ENCODE measurements around the gene SRPX2. TPM values are rescaled to one million over a fixed set of nuclear protein-coding genes. Genes with fewer than 3 reads are reported as not detected.

SRPX2 gene, protein sequence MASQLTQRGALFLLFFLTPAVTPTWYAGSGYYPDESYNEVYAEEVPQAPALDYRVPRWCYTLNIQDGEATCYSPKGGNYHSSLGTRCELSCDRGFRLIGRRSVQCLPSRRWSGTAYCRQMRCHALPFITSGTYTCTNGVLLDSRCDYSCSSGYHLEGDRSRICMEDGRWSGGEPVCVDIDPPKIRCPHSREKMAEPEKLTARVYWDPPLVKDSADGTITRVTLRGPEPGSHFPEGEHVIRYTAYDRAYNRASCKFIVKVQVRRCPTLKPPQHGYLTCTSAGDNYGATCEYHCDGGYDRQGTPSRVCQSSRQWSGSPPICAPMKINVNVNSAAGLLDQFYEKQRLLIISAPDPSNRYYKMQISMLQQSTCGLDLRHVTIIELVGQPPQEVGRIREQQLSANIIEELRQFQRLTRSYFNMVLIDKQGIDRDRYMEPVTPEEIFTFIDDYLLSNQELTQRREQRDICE
- total RNA-seq, result 89.0 TPM

DNA sequence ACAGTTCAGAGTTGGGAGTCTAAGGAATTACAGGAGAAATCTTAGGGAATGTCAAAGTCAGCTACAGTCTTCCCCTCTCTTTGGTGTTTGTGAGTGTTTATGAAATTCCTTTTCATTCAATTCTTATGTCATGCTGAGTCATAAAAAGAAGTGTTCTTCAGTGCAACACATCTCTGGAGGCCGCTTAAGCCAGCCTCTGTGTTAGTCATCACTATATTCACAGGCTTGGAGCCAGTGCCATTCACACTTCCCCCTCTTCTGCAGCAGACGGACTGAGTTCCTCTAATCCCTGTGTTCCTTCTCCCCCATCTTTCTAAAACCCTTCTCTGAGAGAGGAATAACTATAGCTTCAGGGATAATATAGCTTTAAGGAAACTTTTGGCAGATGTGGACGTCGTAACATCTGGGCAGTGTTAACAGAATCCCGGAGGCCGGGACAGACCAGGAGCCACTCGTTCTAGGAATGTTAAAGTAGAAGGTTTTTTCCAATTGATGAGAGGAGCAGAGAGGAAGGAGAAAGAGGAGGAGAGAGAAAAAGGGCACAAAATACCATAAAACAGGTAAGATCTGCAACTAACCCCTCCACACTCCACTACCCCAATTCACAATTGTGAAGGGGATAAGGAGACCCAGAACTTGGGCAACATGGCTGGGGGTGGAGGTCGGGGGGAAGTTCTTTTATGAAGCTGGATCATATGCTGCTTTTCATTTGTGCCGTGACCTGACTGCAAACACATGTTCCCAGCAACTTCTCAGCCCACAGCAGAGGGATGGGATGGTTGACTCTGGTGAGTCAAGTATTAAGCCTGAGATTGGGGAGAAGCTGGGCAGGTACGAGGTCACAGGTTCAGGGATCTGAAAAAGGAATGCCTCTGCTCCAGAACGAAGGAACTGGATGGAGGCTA is at the start of gene SRPX2:
SRPX2 (plus strand) TSS at position 244 of the 905 bp plus-strand sequence. CDS start 2,124 bp downstream, outside the sequence.
- DNase-seq (ENCODE audit: low spot score), result peak; percentile 58

DNA sequence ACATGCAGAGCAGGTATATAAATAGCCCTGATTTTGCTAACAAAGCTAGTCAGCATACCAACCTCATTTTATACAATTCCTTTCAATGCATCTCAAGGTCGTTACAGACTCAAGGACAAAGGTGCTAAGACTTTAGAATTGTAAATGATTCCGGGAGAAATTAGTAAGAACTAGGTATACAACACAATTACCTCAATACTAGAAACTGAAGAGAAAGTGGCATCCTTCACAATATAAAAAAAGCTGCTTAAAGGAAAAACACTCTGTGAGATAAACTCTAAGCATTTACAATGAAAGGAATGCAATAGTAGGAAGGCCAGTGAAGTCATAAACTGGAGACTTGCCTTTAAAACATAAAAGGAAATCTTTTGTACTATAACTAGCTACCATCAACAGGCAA is 47.4 kb upstream of the SRPX2 start:
- no peak for DNase-seq (ENCODE audit: low spot score)

DNA sequence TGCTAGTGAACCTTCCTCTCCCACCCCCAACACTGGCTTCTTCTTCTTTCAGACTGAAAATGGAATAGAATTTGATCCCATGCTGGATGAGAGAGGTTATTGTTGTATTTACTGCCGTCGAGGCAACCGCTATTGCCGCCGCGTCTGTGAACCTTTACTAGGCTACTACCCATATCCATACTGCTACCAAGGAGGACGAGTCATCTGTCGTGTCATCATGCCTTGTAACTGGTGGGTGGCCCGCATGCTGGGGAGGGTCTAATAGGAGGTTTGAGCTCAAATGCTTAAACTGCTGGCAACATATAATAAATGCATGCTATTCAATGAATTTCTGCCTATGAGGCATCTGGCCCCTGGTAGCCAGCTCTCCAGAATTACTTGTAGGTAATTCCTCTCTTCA is 44.5 kb upstream of the SRPX2 start:
- no peak for DNase-seq (ENCODE audit: low spot score)

DNA sequence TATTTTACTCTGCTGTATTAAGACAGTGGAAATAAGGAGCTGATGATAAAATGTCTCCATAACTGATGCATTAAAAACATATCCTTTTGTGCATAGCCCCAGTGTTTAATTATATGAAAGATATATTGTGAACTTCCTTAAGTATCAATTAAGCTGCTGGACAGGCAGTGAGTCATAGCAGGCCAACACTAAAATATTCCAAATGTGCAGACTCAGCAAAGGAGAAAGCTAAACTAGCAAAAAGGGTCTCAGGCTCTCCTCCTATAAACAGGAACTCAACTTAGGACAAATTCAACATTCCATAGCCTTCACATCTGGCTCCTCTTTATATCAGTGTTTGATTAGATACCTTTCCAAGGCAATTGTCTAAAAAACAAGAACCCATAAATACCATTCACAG is 43.7 kb upstream of the SRPX2 start:
- DNase-seq (ENCODE audit: low spot score), result no peak

DNA sequence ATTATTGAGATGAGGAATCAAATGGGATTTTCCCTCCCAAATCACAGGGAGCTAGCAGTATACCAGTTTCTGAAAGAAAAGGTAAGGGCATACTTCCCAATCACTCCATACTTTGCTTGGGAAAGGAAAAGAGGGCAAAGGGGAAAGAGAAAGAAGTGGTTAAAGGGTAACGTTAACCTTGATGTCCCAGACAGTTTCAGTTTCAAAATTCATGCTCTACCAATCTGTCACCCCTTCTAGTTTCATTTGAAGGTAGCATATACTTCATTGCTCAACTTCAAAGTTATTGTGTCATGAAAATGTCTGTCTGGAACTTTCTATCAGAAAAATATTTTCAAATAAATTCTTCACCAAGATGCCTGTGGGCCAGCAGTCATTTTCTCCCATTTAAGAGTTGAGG is 43.2 kb upstream of the SRPX2 start:
- no peak for DNase-seq (ENCODE audit: low spot score)

DNA sequence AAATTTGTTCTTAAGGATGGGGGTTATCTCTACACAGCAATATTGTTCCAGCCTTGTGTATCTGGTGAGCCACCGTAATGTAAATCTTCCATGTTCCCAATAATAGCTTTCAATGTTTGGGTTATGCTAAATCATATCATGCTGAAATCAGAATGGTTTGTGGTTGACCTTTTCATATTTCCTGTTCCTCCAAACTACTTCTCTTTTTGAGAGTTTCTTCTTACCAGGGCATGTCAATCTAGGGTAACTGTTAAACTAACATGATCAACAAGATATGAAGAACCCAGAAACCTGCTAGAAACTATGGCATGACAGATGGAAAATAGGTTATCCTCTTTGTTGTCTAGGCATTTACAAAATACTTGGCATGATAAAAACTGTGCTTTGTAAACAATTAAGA is 37.2 kb upstream of the SRPX2 start:
- DNase-seq (ENCODE audit: low spot score), result no peak

DNA sequence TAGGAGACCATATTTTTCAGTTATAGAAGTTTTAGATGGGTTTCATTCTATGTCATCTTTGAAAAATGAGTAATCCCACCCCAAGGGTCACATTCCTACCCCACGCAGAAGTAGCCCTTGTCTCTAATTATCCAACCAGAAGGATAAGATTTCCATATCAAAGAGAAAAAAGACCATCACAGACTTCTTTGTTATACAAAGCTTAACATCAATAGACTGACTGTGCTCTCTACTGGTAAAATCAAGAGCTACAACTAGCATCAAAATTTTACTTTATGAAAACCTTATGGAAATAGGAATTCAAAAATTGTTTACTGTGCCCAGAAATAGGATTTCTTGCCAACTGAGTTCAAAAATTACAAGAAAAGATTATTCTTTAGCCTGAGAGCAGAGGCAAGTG is 34.4 kb upstream of the SRPX2 start:
- no peak for DNase-seq (ENCODE audit: low spot score)

DNA sequence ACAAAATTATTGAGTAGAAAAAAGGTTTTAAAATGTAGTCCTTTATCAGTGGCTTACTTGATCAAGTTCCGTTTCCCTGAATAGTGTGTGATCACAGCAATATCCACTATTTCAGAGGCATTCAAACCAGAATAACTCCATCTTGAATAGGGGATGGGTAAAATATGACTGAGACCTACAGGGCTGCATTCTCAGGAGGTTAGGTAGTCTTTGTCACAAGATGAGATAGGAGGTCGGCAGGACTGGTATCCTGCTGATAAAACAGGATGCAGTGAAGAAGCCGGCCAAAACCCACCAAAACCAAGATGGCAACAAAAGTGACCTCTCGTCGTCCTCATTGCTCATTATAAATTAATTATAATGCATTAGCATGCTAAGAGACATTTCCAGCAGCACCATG is 32.0 kb upstream of the SRPX2 start:
- DNase-seq (ENCODE audit: low spot score), result no peak

DNA sequence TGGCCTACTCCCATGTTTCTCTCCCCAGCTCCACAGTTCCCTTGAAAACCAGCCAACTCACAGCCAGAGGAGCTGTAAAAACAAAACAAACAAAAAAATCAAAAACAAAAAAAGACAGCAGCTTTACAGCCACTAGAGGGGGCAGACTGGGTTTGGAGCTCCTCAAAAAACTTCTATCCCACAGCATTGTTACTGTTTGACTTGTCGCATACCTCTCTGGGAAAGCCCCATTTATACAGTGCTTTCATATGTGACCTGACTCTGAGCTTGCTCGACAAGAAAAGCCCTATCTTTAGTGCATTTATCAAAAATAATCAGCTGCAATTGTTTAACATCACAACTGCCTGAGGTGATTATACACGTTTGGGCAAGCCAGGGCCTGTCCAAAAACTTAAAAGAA is 29.0 kb upstream of the SRPX2 start:
- no peak for DNase-seq (ENCODE audit: low spot score)

DNA sequence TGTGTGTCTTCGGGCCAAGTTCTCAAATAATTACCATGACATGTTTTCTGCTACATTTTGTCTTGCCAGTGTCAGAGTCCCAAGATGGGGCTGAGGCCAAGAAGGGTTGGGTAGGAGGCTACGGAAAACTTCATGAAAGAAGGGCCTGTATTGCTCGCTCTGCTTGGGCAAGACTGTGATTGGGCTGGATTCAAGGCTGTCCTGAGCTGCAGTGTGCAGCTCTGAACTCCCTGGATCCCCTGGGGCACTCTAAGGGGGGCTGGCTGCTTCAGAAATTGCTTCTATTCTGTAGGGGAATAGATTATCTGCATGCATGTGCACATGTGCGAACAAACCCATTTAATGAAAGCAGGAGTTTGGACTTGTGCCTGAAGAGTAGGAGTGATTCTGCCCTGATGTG is 21.0 kb upstream of the SRPX2 start:
- no peak for DNase-seq (ENCODE audit: low spot score)

DNA sequence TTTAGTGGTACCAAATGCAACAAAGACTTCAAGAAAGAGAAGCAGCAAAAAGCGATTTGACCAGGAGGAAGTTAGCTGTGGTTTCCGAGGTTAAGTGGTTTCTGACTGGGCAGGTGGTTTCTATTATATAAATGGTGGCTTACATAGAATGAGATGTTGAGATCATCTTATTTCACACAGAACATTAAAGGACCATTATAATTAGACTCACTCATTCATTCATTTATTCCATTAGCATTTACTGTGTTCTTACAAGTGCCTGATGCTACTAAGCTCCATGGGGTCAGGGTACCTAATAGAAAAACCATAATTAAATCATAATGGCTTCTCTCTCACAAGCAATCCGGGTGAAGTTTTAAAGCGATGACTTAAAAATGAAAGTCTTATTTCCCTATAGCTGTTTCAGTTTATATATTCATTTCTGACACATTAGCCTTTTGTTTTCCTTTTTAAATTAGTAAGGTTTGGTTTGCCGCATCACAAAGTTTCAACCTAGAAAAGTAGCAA is 18.0 kb upstream of the SRPX2 start:
- DNase-seq (ENCODE audit: low spot score), result no peak

DNA sequence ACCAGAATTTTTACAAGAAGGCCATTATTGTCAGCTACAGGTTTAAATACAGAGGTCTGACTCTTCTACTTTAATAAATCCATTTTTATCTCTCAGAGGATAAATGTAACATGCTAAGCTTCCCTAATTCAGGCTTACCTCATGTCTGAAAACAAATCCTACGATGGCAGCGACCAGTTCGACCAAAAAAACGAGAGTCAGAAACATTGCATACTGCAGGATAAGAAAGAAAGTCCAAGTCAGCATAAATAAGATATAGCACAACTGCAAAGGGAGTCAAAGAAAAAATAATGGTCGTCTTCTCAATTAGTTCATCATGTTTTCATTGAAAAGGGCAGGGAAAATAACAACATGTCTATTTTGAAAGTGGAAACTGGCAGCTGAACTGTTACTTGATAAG is 9.0 kb upstream of the SRPX2 start:
- DNase-seq (ENCODE audit: low spot score), result no peak

DNA sequence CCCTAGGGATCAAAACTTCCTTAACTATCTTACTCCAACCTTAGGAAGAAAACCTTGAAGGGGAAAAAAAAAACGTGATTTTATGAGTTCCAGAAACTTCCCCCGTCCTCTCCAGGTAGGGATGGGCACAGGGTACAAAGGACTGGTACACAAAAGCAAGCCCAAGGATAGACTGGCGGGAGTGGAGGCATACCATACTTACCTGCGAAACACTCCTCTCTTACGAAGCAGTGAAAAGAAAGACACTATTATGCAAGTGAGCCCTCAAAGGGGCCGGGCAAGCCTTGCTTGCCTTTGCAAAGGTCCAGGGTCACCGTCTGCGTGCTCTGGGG is 8.0 kb upstream of the SRPX2 start:
- DNase-seq (ENCODE audit: low spot score), result no peak

DNA sequence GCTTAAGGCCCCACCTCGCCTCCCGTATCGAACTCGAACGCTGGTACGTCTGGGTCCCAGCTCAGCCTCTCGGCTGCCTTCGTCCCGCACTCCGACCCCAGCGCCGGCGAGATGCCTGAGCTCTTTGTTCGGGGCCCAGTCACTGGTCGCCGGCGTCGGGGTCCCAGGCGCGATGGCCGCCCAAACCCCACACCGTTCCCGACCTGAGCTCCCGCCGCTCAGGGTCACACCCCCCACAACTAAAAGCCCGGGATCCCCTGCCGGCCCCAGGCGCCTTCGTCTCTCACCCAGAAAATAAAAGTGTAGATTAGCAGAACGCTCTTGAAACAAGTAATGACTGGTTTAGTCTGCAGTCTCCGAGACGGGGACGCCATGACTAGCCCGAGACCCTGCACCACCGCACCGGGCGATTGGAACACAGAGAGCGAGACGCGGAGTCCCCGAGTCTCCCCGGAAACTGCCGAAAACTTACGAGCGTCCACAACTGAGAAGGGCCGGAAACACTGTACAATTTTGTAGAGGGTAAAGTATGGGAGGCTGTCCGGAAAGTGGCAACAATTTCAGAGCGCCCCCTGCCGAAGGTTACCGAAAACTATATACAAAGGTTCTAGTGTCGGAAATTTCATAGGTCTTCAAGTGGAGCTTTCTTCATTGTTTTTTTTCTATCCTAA is 7.5 kb upstream of the SRPX2 start, which contains the start of gene TSPAN6:
TSPAN6 (minus strand) TSS at position 486 of the 671 bp plus-strand sequence; CDS start at position 374, 112 bp downstream.
- peak; percentile 83 for DNase-seq (ENCODE audit: low spot score)

DNA sequence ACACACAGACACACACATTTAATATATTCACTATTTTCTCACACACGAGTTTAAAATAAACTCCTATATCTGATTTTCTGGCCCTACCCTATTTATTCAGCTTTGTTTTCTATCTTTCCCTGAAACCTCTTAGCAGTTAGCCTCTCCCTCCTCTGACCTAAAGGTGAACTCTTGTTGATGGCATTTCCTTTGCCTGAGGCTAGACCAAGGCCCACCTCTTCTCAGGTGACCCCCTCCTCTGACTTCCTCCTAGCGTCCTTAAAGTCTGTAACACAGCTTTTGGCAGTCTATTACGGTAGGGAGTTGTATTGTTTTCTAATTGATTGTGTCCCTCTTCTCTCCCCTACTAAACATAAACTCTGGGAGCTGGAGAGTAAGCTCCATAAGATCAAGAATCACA is 1.7 kb upstream of the SRPX2 start:
- DNase-seq (ENCODE audit: low spot score), result no peak

DNA sequence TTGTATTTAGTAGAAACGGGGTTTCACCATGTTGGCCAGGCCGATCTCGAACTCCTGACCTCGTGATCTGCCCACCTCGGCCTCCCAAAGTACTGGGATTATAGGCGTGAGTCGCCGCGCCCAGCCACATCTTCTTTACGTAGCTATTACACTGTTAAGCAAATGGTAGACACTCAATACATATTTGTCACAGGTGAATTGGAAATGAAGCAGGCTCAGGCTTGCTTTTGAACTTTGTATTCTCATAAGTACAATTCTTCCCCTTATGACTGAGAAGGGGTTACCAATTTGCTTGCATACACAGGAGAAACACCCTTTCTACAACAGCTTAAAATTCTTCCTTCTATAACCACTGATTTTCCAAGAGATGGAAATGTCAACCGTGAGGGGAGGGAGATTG is 787 bp upstream of the SRPX2 start:
- DNase-seq (ENCODE audit: low spot score), result no peak

DNA sequence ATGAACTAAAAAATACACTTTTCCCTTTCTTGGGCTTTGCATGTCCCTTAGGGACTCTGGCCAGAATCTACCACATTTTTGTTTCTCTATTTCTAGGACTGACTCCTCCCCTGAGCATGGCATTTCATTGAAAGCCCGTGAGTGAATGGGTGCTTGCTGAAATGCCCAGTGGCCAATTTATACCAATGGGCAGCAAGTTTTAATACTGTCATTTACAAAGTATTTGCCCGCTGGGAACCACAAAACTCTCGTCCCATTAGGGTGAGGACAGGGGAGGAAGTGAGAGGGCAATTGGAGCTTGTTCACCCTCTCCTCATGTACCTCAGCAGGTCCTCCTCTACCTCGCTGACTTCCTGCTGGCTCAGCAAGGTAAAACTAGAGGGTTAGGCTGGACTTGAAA is 1.1 kb downstream of the SRPX2 start:
- no peak for DNase-seq (ENCODE audit: low spot score)

DNA sequence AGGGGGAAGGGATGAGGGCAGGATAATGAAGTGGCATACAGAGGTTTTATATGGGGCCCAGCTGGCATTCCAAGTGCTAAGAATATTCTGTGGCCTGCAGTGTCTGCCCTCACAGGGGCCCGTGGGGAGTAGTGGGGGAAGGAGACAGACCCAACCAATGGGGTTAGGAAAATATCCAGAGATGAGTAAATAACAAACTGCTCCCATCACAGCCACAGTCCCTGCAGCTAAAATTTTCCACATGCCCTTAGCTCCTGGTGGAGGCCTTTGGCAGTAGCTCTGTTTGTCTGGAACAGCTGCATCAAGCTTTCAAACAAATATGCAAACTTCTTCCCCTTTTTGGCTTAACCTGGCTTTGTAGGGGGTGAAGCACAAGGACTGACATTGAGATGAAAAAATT is 3.1 kb downstream of the SRPX2 start:
- DNase-seq (ENCODE audit: low spot score), result no peak

DNA sequence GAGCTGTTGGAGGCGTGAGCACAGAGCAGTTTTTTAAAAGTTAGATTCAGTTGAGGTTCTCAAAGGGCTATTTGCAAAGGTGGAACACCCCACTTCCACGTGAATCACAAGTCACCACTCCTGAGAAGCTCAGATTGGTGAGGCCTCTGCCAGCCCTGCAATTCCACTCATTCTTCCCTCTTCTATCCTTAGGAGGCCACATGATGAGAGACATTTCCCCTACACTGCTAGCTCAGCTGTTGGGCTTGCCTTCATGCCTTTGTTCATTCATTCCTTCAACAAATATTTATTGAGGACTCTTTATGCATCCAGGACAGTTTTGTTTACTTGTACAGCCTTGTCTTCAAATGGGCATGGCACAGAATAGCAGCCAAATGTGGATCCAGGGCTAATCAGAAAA is 3.7 kb downstream of the SRPX2 start:
- no peak for DNase-seq (ENCODE audit: low spot score)

DNA sequence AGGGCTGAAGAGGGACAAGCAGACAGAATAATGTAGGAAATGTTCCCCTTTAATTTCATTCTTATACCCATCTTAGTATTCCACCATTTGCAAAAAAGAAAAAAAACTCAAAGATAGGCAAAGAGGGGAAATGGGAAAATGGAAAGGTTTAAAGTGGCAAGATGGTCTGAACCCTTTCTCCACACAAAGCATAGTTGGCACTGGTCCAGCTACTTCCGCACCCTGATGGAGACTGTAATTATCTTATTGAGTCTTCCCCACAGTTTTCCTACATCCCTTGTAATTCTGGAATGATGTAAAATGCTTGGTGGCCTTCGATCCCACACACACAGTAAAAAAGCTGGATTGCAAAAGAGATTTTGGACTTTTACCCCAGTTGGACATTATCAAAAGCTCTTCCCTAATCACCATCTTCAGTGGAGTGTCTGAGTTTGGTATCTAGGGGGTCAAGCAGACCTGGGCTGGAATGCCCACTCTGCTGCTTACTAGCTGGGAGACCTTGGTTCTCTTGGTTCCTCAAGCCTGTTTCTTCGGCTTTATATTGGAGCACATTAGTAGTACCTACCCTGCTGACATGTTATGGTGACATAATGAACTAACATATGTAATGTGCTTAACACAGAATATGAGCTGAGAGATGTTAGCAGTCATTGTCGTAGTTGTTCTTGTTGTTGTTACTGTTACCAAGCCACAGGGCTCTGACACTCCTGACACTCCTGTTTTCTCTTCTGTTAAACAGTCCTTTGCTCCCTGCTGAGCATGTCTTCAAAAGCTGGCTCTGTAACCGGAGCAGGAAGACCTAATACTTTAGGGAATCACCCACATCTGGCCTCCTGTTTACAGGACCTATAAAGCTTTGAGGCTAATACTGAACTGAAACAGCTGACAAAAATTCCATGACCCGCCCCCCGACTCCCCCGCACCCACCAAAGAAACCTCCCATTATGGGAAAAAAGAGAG is 4.7 kb downstream of the SRPX2 start:
- DNase-seq (ENCODE audit: low spot score), result no peak
